Fibroblast of the aortic adventitia (primary cell): ENCODE results near the gene SPINK14. TPM values are rescaled to one million over a fixed set of nuclear protein-coding genes. Genes with fewer than 3 reads are reported as not detected.

Experiments used
- DNase-seq: peaks from one replicate; pipeline ENCODE4 v3.0.0-alpha.2; 2010; ENCODE audit warnings: low read depth
- H3K4me3 ChIP-seq: 2 replicates; pipeline ENCODE4 v1.5.1; 2011; ENCODE audit warnings: low read depth, mild to moderate bottlenecking, control low read depth, low read length, moderate library complexity
- CTCF ChIP-seq: IDR thresholded peaks from 2 replicates; pipeline ENCODE4 v1.5.1; 2011; ENCODE audit warnings: mild to moderate bottlenecking, low read length, control low read depth, inconsistent platforms; ENCODE audit not compliant: insufficient read depth
- total RNA-seq: library from RNA; depleted of rRNA; stranded (reverse); fragments of >200 nt; gene quantifications from 2 replicates; pipeline ENCODE4 v1.2.3, GENCODE V29; 2012; ENCODE audit warnings: low replicate concordance

The SPINK14 gene
- not detected in 2 replicates for total RNA-seq

GRCh38 chr5:148168246-148168645, at the start of gene SPINK14:
SPINK14 (plus strand) TSS chr5:148168546; CDS start chr5:148169733, 1,187 bp downstream.
- DNase-seq: no peak
- no peak for TF ChIP-seq CTCF
- no peak within 1 kb of the TSS for H3K4me3 ChIP-seq

GRCh38 chr5:148120317-148120716, 48.0 kb upstream of the SPINK14 start:
- DNase-seq: no peak
- no peak for TF ChIP-seq CTCF
- H3K4me3 ChIP-seq: no peak overlapping the region

GRCh38 chr5:148125641-148126040, 42.7 kb upstream of the SPINK14 start:
- peak; percentile 42 for TF ChIP-seq CTCF
- peak; percentile 8 for DNase-seq
- H3K4me3 ChIP-seq: no peak overlapping the region

GRCh38 chr5:148135091-148136048, 33.0 kb upstream of the SPINK14 start:
- DNase-seq: no peak
- H3K4me3 ChIP-seq: no peak overlapping the region
- no peak for TF ChIP-seq CTCF

GRCh38 chr5:148140846-148141245, 27.5 kb upstream of the SPINK14 start:
- no peak overlapping the region for H3K4me3 ChIP-seq
- no peak for DNase-seq
- no peak for TF ChIP-seq CTCF

- DNase-seq: no peak
- TF ChIP-seq CTCF: no peak
- no peak overlapping the region for H3K4me3 ChIP-seq
Measured at GRCh38 chr5:148141645-148142044, 26.7 kb upstream of the SPINK14 start.
